HG03439 (cell line): ENCODE measurements around the gene PRKAB2.
"Not testable (repeated sequence)": the region's sequence is repeated elsewhere in the genome, so short reads cannot be mapped to it uniquely, and the experiment has no call there.

Experiments used
- ATAC-seq: cut with Tn5 transposase; IDR thresholded peaks from one replicate; pipeline ENCODE4 v1.9.1; 2021; ENCODE audit warnings: mild to moderate bottlenecking, moderate library complexity; ENCODE audit not compliant: unreplicated experiment

The PRKAB2 gene

GRCh38 chr1:147172168-147173016 is at the start of gene PRKAB2:
TSS of gene PRKAB2 (minus strand) at chr1:147172470. CDS start at chr1:147172144, 326 bp downstream.
- ATAC-seq: peak; percentile 90

GRCh38 chr1:147218606-147219005 is 46.3 kb upstream of the PRKAB2 start:
- ATAC-seq: no peak

- ATAC-seq: no peak
Measured at GRCh38 chr1:147217141-147217540, 44.9 kb upstream of the PRKAB2 start.

GRCh38 chr1:147216124-147216523 is 43.9 kb upstream of the PRKAB2 start:
- no peak for ATAC-seq

GRCh38 chr1:147215540-147215916 is 43.3 kb upstream of the PRKAB2 start:
- no peak for ATAC-seq

- no peak for ATAC-seq
Measured at GRCh38 chr1:147214842-147215539, 42.7 kb upstream of the PRKAB2 start.

- ATAC-seq: no peak
Measured at GRCh38 chr1:147214325-147214724, 42.1 kb upstream of the PRKAB2 start.

- no peak for ATAC-seq
Measured at GRCh38 chr1:147213271-147213670, 41.0 kb upstream of the PRKAB2 start.

GRCh38 chr1:147211577-147211976 is 39.3 kb upstream of the PRKAB2 start:
- no peak for ATAC-seq

GRCh38 chr1:147210987-147211386 is 38.7 kb upstream of the PRKAB2 start:
- ATAC-seq: no peak

GRCh38 chr1:147209825-147210821 is 37.9 kb upstream of the PRKAB2 start:
- ATAC-seq: no peak

GRCh38 chr1:147208619-147209018 is 36.3 kb upstream of the PRKAB2 start:
- ATAC-seq: no peak

- ATAC-seq: no peak
Measured at GRCh38 chr1:147207192-147207591, 34.9 kb upstream of the PRKAB2 start.

- ATAC-seq: no peak
Measured at GRCh38 chr1:147204080-147204479, 31.8 kb upstream of the PRKAB2 start.

- ATAC-seq: no peak
Measured at GRCh38 chr1:147202576-147202975, 30.3 kb upstream of the PRKAB2 start.

- ATAC-seq: no peak
Measured at GRCh38 chr1:147201786-147202185, 29.5 kb upstream of the PRKAB2 start.

GRCh38 chr1:147201276-147201675 is 29.0 kb upstream of the PRKAB2 start:
- ATAC-seq: no peak

GRCh38 chr1:147197324-147197723 is 25.1 kb upstream of the PRKAB2 start:
- ATAC-seq: not testable (repeated sequence)

GRCh38 chr1:147189514-147189913 is 17.2 kb upstream of the PRKAB2 start:
- no peak for ATAC-seq

GRCh38 chr1:147185432-147185831 is 13.2 kb upstream of the PRKAB2 start:
- ATAC-seq: no peak
